H9 (cell line): Measurements from ENCODE around the gene DUSP28. TPM values are rescaled to one million over a fixed set of nuclear protein-coding genes. Genes with fewer than 3 reads are reported as not detected.

Experiments used
- DNase-seq: peaks from one replicate; pipeline ENCODE4 v3.0.0-alpha.2; 2017
- H2AFZ ChIP-seq: one replicate; pipeline ENCODE4 v1.6.1; 2013; ENCODE audit warnings: mild to moderate bottlenecking, low read length, control low read depth, moderate library complexity
- H2AK5ac ChIP-seq: 2 replicates; pipeline ENCODE4 v1.6.1; 2013; ENCODE audit warnings: low read length, control low read depth, mixed read lengths; ENCODE audit not compliant: insufficient read length
- H2BK120ac ChIP-seq: one replicate; pipeline ENCODE4 v1.6.1; 2013; ENCODE audit warnings: low read depth, mild to moderate bottlenecking, low read length, control low read depth, inconsistent platforms; ENCODE audit not compliant: poor library complexity, severe bottlenecking
- H2BK12ac ChIP-seq: 2 replicates; pipeline ENCODE4 v1.6.1; 2013; ENCODE audit warnings: low read length, control low read depth, mixed read lengths, low read depth; ENCODE audit not compliant: insufficient read length
- H2BK15ac ChIP-seq: 2 replicates; pipeline ENCODE4 v1.6.1; 2013; ENCODE audit warnings: low read depth, low read length, control low read depth
- H2BK20ac ChIP-seq: one replicate; pipeline ENCODE4 v1.6.1; 2013; ENCODE audit warnings: low read depth, mild to moderate bottlenecking, low read length, control low read depth, inconsistent platforms; ENCODE audit not compliant: poor library complexity, severe bottlenecking
- H2BK5ac ChIP-seq: 2 replicates; pipeline ENCODE4 v1.6.1; 2013; ENCODE audit warnings: low read length, control low read depth, mixed read lengths; ENCODE audit not compliant: insufficient read length
- H3K14ac ChIP-seq: 2 replicates; pipeline ENCODE4 v1.6.1; 2013; ENCODE audit warnings: low read length, control low read depth; ENCODE audit not compliant: insufficient read depth
- H3K18ac ChIP-seq: 2 replicates; pipeline ENCODE4 v1.6.1; 2013; ENCODE audit warnings: low read depth, mild to moderate bottlenecking, mixed read lengths, low read length, control low read depth; ENCODE audit not compliant: insufficient read length
- H3K23ac ChIP-seq: 2 replicates; pipeline ENCODE4 v1.6.1; 2013; ENCODE audit warnings: low read length, control low read depth, mixed read lengths, low read depth; ENCODE audit not compliant: insufficient read length
- H3K23me2 ChIP-seq: 2 replicates; pipeline ENCODE4 v1.6.1; 2013; ENCODE audit warnings: low read depth, mild to moderate bottlenecking, mixed read lengths, low read length, control low read depth; ENCODE audit not compliant: insufficient read length, poor library complexity, severe bottlenecking
- H3K27ac ChIP-seq: 2 replicates; pipeline ENCODE4 v1.5.1; 2013; ENCODE audit warnings: low read length, control low read depth, mixed read lengths, low read depth; ENCODE audit not compliant: insufficient read length
- H3K27me3 ChIP-seq: 2 replicates; pipeline ENCODE4 v1.6.1; 2013; ENCODE audit warnings: low read length, control low read depth, inconsistent platforms; ENCODE audit not compliant: insufficient read depth
- H3K4ac ChIP-seq: 2 replicates; pipeline ENCODE4 v1.6.1; 2013; ENCODE audit warnings: low read depth, mild to moderate bottlenecking, control low read depth, inconsistent platforms, low read length, moderate library complexity
- H3K4me1 ChIP-seq: 2 replicates; pipeline ENCODE4 v1.6.1; 2013; ENCODE audit warnings: low read length, control low read depth, inconsistent platforms; ENCODE audit not compliant: insufficient read depth
- H3K4me2 ChIP-seq: 2 replicates; pipeline ENCODE4 v1.6.1; 2013; ENCODE audit warnings: low read length, control low read depth, mixed read lengths; ENCODE audit not compliant: insufficient read length, insufficient read depth
- H3K56ac ChIP-seq: 2 replicates; pipeline ENCODE4 v1.6.1; 2013; ENCODE audit warnings: low read depth, mild to moderate bottlenecking, mixed read lengths, low read length, control low read depth; ENCODE audit not compliant: insufficient read length
- H3K79me1 ChIP-seq: 2 replicates; pipeline ENCODE4 v1.6.1; 2013; ENCODE audit warnings: low read depth, mild to moderate bottlenecking, moderate library complexity, low read length, control low read depth, inconsistent platforms; ENCODE audit not compliant: insufficient read depth, poor library complexity, severe bottlenecking
- H3K79me2 ChIP-seq: 2 replicates; pipeline ENCODE4 v1.6.1; 2013; ENCODE audit warnings: low read length, control low read depth, inconsistent platforms; ENCODE audit not compliant: insufficient read depth
- H3K9ac ChIP-seq: 2 replicates; pipeline ENCODE4 v1.6.1; 2013; ENCODE audit warnings: low read length, control low read depth, mixed read lengths; ENCODE audit not compliant: insufficient read length; ENCODE audit errors: extremely low read depth
- H3K9me3 ChIP-seq: one replicate; pipeline ENCODE4 v1.6.1; 2013; ENCODE audit warnings: low read depth, low read length, inconsistent platforms; ENCODE audit not compliant: control insufficient read depth
- H3T11ph ChIP-seq: one replicate; pipeline ENCODE4 v1.6.1; 2013; ENCODE audit warnings: mild to moderate bottlenecking, low read length, control low read depth, inconsistent platforms
- H4K20me1 ChIP-seq: one replicate; pipeline ENCODE4 v1.6.1; 2013; ENCODE audit not compliant: control insufficient read depth, insufficient read length, insufficient read depth
- H4K5ac ChIP-seq: 2 replicates; pipeline ENCODE4 v1.6.1; 2013; ENCODE audit warnings: low read depth, mild to moderate bottlenecking, mixed read lengths, low read length, control low read depth; ENCODE audit not compliant: insufficient read length
- H4K8ac ChIP-seq: replicated peaks from 2 replicates; pipeline ENCODE4 v1.6.1; 2013; ENCODE audit warnings: low read length, control low read depth, mixed read lengths, low read depth; ENCODE audit not compliant: insufficient read length
- H4K91ac ChIP-seq: 2 replicates; pipeline ENCODE4 v1.6.1; 2013; ENCODE audit warnings: low read depth, mild to moderate bottlenecking, moderate library complexity, mixed read lengths, low read length, control low read depth; ENCODE audit not compliant: insufficient read length
- H3K27ac Mint-ChIP-seq, 3 experiments: 2 replicates in 2 of 3; 3 replicates in 1 of 3; pipeline ENCODE4 v1.8.0; 2020 to 2021; ENCODE audit warnings: mixed read lengths in 3 of 3, mild to moderate bottlenecking in 1 of 3, moderate library complexity in 1 of 3
- H3K27me3 Mint-ChIP-seq: 2 replicates; pipeline ENCODE4 v1.8.0; 2021; ENCODE audit warnings: low read depth, mild to moderate bottlenecking, moderate library complexity, mixed read lengths
- H3K36me3 Mint-ChIP-seq, 3 experiments: 2 replicates in 2 of 3; 3 replicates in 1 of 3; pipeline ENCODE4 v1.8.0; 2020 to 2021; ENCODE audit warnings: low read depth in 3 of 3, mixed read lengths in 3 of 3; ENCODE audit not compliant: insufficient read depth in 1 of 3
- H3K4me1 Mint-ChIP-seq, 2 experiments: 2 replicates each; pipeline ENCODE4 v1.8.0; 2020; ENCODE audit warnings: mixed read lengths in 2 of 2
- H3K4me3 Mint-ChIP-seq, 2 experiments: 2 replicates in 1 of 2; 3 replicates in 1 of 2; pipeline ENCODE4 v1.8.0; 2020 to 2021; ENCODE audit warnings: mild to moderate bottlenecking in 2 of 2, mixed read lengths in 2 of 2, moderate library complexity in 1 of 2
- H3K9me3 Mint-ChIP-seq, 2 experiments: 2 replicates in 1 of 2; 3 replicates in 1 of 2; pipeline ENCODE4 v1.8.0; 2020; ENCODE audit warnings: mild to moderate bottlenecking in 2 of 2, mixed read lengths in 2 of 2, moderate library complexity in 1 of 2
- WGBS: extraction: QIAGEN DNeasy Blood & Tissue Kit; methylation state at CpG from one replicate; pipeline ENCODE4 v1.1.7; 2013; ENCODE audit warnings: missing lambda C conversion rate, low lambda C conversion rate, mixed read lengths; ENCODE audit not compliant: insufficient read length; ENCODE audit errors: extremely low coverage; 5-methylcytosine and 5-hydroxymethylcytosine counted together
- total RNA-seq: library from RNA; stranded (reverse); gene quantifications from 2 replicates; pipeline ENCODE4 v1.2.1, GENCODE V29; 2021
- TF ChIP-seq, protein P1 (sequence below): fragments of 200-600 bp; sonication (generic); conservative IDR thresholded peaks from 3 replicates; pipeline ENCODE4 v1.8.0; 2021; ENCODE audit warnings: antibody characterized with exemption, mild to moderate bottlenecking

The DUSP28 gene
- total RNA-seq, 1 experiment from 2014 or later = 1.6 TPM

DNA sequence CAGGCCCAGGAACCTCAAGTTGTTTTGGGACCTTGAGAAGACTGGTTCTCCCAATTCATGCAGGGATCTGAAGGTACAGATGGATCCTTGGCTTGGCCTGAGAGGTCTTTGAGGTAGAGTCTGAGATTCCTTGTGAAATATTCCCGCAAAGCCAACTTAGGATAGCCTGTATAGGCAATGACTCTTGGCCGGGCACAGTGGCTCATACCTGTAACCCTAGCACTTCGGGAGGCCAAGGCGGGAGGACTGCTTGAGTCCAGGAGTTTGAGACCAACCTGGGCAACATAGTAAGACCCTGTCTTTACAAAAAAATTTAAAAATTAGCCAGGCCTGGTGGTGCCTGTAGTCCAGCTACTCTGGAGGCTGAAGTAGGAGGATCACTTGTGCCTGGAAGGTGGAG lies 42.8 kb upstream of the DUSP28 start:
- Histone ChIP-seq H2BK20ac (no peak overlapping the region), H3K79me2 (no peaks in the 10 kb centered on the region), H3K23me2 (no peaks in the 10 kb centered on the region), H3K4me1 (peaks cover 2% of the 10 kb centered on the region; the same call in 1 of the 2 replicates), H2BK120ac (no peak overlapping the region), H3K9me3 (no peaks in the 10 kb centered on the region), H2BK15ac (no peak overlapping the region), H3K56ac (no peak overlapping the region), H2AFZ (no peak overlapping the region), H4K91ac (no peak overlapping the region), H3T11ph (no peak overlapping the region), H2AK5ac (no peak overlapping the region), H3K23ac (no peak overlapping the region), H3K4ac (no peak overlapping the region), H3K18ac (no peak overlapping the region), H2BK5ac (no peak overlapping the region), H3K9ac (no peak overlapping the region), H4K20me1 (peaks cover 4% of the 10 kb centered on the region), H3K27ac (no peak overlapping the region), H3K79me1 (no peaks in the 10 kb centered on the region), H3K27me3 (no peaks in the 10 kb centered on the region; the same call in 1 of the 2 replicates), H4K8ac (no peak overlapping the region), H3K4me2 (no peak overlapping the region), H2BK12ac (no peak overlapping the region), H4K5ac (no peak overlapping the region), H3K14ac (no peak overlapping the region)
- no CpG with 5 or more reads among the region's 4 CpGs for WGBS
- no peak for DNase-seq
- peaks cover 17% of the 10 kb centered on the region for H3K27me3 Mint-ChIP-seq
- TF ChIP-seq, protein P1, sequence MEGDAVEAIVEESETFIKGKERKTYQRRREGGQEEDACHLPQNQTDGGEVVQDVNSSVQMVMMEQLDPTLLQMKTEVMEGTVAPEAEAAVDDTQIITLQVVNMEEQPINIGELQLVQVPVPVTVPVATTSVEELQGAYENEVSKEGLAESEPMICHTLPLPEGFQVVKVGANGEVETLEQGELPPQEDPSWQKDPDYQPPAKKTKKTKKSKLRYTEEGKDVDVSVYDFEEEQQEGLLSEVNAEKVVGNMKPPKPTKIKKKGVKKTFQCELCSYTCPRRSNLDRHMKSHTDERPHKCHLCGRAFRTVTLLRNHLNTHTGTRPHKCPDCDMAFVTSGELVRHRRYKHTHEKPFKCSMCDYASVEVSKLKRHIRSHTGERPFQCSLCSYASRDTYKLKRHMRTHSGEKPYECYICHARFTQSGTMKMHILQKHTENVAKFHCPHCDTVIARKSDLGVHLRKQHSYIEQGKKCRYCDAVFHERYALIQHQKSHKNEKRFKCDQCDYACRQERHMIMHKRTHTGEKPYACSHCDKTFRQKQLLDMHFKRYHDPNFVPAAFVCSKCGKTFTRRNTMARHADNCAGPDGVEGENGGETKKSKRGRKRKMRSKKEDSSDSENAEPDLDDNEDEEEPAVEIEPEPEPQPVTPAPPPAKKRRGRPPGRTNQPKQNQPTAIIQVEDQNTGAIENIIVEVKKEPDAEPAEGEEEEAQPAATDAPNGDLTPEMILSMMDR = no peak
- H3K36me3 Mint-ChIP-seq = peaks cover 3 to 10% (median 8%) of the 10 kb centered on the region in 3 experiments; a peak in 5 of 7 replicates
- H3K4me1 Mint-ChIP-seq = peaks cover 0 to 5% of the 10 kb centered on the region in 2 experiments; a peak in 2 of 4 replicates
- H3K27ac Mint-ChIP-seq = no peak overlapping the region
- H3K9me3 Mint-ChIP-seq = peaks cover 6 to 16% of the 10 kb centered on the region in 2 experiments
- H3K4me3 Mint-ChIP-seq = no peak overlapping the region
